KBM-7 (cell line): Measurements from ENCODE around the gene MYH10.
"Not testable (repeated sequence)": the region's sequence is repeated elsewhere in the genome, so short reads cannot be mapped to it uniquely, and the experiment has no call there.

ENCODE experiments used
- DNase-seq: peaks from one replicate; pipeline ENCODE4 v3.0.0-alpha.2; 2015
- in situ Hi-C: fragments of 300-500 bp; cut with MboI; formaldehyde crosslinking; loops from 2 replicates; pipeline ENCODE4 v1.14.3; 2020; ENCODE audit warnings: low sequenced_read_pairs, low pct_unique_long_range_greater_than_20kb, mixed read lengths

Gene MYH10

DNA sequence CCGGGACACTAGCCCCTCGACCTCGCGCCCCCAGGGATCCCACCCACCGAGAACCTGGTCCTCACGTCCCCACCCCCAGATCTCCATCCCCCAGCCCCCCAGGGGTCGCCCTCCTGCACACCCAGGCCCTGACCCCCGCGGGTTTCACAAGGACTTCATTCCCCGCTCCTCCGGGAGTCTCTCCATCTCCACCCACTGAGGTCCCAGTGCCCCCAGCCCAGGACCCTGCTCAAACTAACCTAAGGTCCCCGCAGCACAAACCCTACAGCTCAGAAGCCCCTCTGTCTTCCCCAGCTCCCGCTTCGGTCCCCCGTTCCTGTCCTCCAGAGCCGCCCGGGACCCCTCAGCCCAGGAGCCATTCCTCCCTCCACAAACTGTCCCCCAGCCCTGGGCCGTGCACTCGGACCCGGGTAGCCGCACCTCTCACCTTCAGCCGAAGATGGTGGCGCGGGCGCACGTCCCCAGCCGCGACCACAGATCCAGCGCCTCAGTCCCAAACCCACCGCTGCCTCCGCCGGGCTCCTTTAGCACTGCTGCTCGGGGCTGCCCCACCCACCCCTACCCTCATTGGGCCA lies at the start of gene MYH10:
MYH10 (minus strand) TSS at position 499 of the 575 bp plus-strand sequence. CDS start 7,479 bp downstream, outside the sequence.
- in situ Hi-C loops: no loop called here
- no peak for DNase-seq

DNA sequence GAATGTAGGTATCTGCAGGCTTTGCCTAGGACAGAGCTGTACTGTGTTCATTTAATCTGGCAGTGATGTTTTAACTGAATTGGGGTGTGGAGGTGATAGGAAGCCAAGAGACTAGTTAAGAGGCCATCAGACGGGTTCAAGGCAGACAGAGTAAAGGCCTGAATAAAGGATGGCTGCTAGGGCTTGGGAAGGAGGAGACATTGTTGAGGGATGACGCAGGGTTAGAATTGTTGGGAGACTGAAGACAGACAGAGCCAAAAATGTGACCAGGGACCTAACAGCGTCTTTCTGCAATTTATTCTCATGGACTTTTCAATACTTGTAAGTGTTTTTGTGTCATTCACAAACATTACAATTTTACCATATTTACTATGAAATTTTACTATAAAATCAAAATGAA lies 48.6 kb upstream of the MYH10 start:
- no peak for DNase-seq
- in situ Hi-C loops: no loop called here

DNA sequence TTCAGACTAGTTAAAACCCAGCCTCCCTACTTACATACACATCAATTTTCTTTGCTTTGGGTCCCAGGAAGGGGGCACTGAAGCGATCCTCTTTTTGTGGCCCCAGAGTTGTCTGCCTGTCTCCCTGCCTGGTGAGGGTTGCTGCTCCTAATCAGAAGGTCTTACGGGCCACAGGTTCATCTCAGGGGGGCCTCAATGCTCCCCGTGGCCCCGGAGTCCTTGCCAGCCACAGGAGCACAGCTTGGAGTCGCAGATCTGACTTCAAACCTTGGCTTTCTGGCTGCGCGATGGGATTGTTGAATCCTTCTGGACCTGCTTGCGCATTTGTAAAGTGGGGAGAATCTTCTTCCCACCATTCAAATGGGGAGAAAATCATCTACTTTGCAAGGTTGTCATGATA lies 44.8 kb upstream of the MYH10 start:
- DNase-seq: no peak
- in situ Hi-C loops: no loop called here

DNA sequence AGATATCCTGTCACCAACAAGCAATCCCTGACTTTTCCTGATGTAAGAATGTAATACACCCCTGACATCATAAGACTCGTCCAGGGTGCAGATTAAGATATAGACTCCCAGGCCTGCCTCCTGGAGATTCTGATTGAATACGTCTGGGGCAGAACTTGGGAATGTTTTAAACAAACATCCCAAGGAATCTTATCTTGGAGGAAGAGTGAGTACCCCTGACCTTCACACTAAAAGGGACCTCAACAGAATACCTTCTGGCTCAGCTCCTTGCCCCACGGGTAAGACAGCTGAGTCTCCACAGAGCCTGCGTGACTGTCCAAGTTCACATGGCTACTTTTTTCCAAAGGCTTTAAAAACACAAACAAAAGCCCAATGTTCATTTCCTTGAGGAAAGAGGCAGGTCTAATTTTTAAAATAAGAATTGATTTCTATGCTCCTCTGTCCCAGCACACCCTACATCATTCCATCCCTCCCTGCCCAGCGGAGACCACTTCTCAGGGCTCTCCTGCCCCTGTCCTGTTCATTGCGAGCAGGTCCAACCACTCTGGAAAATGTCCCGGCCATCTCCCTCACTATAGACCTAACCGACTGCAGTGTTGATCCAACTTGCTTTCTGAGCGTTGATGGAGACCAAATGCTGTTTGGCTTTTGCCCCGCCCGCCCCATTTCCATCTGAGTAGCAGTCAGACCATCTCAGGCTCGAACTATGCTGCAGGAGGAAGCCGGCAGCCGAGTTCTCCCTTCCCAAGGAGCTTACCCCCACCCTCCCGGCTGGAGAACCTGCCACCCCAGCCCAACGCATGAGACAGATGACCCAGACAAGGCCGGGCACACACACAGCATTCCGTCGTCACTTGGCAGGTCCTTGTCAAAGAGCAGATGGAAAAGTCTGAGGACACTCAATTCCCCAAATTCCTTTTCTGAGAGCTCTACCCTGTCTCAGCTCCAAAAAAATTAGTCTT lies 44.1 kb upstream of the MYH10 start:
- DNase-seq: no peak
- in situ Hi-C loops: no loop called here

DNA sequence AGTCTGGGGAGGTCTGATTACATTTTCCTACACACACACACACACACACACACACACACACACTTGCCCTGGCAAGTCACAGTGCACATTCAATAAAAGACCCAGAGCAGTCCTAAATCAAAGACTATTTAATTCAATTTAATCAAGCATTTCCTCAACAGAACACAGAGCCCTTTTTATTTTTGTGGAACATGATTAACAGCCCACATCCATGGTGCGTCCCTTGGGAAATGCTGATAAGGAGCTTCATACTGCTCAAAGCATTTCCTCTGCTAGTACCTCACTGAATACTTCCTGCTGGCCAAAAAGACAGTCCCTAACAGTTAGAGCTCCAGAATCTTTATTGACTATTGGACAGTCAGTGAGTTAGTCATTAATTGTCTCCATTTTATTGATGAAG lies 43.1 kb upstream of the MYH10 start:
- in situ Hi-C loops: no loop called here

DNA sequence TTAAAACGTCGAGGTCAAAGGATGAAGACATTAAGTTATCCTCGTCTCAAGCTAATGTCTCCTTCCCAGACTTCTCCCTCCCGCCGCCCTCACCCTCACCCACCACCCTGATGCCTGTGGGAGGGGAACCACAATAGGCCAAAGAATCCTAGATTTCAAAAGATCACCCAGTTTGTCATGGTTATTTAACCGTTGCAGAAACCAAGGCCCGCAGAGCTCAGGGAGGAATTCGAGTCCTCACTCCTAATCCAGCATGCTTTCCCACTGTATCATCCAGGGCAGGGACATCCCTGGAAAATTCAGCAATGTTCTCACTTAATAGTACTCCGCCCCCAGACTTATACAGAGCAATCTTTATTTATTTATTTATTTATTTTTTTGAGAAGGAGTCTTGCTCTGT lies 41.8 kb upstream of the MYH10 start:
- in situ Hi-C loops: no loop called here
- DNase-seq: no peak

More for the DNA sequence above, 43.1 kb upstream of the MYH10 start:
- no peak for DNase-seq

DNA sequence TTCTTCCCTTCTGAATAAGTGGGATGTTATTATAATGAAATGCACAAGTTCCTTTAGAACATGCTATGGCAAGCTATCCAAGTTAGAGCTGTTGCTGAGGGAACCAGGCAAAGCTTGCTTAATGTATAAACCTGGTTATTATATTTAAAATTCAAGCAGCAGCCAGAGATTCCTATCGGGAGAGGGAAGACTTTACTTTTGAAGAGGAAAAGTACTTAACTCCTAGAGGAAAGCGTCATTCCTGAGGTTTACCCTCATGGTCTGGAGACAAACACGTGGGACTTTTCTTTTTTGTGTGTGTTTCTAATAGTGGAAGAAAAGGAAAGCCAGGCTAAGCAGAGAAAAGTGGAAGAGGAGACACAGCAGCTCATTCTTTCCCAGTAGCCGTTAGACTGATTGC lies 39.9 kb upstream of the MYH10 start:
- DNase-seq: no peak
- in situ Hi-C loops: no loop called here

DNA sequence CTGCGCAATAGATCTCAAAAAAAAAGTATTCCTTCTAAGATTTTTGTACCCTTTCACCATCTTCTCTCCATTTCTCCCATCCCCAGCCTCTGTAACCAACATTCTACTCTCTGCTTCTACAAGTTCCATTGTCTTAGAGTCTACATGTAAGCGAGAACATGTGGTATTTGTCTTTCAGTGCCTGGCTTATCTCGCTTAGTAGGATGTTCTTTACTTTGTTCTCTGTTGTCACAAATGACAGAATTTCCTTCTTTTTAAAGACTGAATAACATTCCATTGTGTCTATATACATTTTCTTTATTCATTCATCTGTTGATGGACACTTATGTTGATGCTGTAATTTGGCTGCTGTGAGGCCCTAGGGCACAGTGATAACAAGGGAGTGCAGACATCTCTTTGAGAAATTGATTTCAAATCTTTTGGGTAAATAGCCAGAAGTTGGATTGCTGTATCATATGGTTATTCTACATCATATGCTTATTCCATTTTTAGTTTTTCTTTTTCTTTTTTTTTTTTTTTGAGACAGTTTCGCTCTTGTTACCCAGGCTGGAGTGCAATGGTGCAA lies 37.7 kb upstream of the MYH10 start:
- in situ Hi-C loops: no loop called here

DNA sequence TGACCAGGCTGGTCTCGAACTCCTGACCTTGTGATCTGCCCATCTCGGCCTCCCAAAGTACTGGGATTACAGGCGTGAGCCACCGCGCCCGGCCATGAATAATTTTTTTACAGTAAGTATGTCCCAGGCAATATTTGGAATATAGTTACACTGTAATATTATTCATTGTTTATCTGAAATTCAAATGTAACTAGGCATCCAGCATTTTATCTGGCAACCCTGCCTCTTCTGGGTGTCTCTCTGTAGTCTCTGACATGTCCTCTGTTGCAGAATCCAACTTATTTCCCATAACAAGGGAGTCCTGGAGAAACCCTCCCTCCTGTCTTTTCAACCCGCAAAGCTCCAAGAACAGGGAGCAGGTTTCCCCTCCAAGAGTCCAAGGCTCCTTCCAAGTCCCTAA lies 36.9 kb upstream of the MYH10 start:
- no peak for DNase-seq
- in situ Hi-C loops: no loop called here

More for the DNA sequence above, 37.7 kb upstream of the MYH10 start:
- no peak for DNase-seq

DNA sequence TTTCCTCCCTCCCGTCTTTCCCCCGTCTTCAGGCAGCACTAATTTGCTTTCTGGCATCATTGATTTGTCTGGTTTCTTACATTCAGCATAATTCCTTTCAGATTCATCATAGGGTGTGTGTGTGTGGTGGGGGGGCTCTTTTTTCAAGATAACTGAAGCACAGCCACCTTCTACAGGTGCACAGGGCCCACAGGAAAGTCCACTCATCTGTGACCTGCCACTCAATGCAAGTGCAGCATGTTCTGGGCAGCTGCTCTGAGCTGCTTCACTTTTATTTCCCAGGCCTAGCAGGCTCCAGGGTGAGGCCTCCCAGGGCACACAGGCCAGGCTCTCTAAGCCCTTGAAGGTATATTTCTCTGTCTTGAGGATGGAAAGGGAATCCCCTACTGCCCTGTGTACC lies 35.2 kb upstream of the MYH10 start:
- DNase-seq: no peak
- in situ Hi-C loops: no loop called here

DNA sequence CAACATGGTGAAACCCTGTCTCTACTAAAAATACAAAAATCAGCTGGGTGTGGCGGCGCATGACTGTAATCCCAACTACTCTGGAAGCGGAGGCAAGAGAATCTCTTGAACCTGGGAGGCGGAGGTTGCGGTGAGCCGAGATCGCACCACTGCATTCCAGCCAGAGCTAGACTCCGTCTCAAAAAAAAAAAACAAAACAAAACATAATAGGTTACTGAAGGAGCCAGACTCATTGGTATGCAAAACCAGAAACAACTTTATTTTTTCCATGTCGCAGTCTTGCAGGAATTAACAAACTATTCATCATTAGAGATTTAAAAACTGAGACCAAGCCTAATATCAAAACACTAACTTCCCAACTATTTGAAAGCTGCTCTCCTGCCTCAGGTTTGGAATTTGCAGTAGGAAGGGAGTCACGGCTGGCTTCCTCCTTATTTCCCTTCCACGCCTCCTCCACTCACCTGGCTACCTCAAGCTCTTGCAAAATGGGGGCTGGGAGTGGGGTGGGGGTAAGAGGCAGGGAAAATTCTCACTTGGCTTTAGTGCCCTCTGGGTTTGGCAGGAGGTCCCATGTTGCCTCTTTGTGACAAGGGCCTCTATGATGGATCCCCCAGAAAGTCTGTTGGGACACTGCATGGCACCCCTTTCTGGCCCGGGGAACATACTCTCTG lies 34.1 kb upstream of the MYH10 start:
- in situ Hi-C loops: no loop called here
- no peak for DNase-seq

DNA sequence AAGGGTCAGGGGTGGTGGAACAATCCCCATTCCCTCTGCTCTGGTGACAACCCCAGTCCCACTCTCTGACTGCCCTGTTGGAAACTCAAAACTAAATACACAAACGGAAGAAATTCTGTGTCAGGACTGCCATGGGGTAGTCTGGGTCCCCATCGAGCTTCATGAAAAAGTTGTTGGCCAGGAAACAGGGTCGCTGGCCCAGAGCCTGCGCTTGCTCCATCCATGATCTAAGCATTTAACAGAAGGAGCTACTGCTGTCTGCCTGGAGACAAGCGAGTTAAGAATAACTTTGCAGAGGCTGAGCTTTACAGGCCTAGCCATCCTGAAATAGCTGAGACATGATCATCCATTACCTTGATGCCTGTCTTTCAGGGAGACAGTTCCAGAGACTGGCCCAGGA lies 32.4 kb upstream of the MYH10 start:
- DNase-seq: no peak
- in situ Hi-C loops: no loop called here

DNA sequence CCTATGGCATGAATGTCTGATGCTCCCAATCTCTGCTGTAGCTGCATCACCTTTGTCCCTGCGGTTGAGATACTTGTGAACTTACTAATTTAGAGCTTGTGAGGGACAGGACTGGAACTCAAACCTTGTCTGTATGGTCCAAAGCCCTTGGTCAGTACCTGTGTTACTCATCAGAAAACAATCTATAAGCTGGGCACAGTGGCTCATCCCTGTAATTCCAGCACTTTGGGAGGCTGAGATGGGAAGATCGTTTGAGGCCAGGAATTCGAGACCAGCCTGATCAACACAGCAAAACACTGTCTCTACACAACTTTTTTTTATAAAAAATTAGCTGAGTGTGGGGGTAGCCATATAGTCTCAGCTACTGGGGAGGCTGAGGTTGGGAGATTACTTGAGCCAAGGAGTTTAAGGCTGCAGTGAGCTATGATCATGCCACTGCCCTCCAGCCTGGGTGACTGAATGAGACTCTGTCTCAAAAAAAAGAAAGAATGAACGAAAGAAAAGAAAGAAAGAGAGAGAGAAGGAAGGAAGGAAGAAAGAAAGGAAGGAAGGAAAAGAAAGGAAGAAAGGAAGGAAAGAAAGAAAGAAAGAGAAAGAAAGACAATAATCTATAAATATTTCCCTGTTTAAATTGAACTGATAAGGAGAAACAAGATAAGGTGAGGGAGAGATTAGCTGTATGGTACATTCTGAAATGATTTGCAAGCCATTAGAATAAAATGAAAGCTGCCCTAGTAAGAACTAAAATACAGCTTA lies 31.7 kb upstream of the MYH10 start:
- DNase-seq: no peak
- in situ Hi-C loops: no loop called here

DNA sequence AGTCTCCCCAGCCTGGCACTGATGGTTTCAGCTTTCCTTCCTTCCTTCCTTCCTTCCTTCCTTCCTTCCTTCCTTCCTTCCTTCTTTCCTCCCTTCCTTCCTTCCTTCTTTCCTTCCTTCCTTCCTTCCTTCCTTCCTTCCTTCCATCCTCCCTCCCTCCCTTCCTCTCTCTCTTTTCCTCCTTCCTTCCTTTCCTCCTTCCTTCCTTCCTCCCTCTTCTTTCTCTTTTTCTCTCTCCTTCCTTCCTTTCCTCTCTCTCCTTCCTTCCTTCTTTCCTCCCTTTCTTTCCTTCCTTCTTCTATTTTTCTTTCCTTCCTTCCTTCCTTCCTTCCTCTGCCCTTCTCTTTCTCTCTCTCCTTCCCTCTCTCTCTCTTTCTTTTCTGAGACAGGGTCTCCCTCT lies 30.2 kb upstream of the MYH10 start:
- in situ Hi-C loops, DNase-seq: not testable (repeated sequence)

DNA sequence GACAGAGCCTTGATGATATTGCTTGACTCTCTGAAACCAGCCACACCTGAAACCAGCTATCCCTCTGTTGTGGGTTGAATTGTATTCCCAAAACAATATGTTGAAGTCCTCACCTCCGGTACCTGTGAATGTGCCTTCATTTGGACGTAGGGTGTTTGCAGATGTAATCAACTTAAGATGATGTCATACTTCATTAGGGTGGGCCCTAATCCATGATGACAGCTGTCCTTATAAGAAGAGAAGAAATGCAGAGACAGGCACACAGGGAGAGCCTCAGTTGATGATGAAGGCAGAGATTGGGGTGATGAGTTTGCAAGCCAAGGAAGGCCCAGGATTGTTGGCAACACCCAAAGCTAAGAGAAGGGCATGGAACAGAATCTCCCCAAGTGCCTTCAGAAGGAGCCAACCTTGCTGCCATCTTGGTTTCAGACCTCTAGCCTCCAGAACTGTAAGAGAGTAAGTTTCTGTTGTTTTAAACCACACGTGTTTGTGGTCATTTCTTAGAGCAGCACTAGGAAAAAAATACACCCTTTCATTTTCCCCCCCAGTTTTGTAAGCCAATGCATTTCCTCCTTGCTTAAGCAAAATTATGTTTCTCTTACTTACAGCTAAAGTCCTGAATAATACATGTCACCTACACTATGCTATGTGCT lies 29.4 kb upstream of the MYH10 start:
- in situ Hi-C loops: no loop called here
- DNase-seq: no peak

DNA sequence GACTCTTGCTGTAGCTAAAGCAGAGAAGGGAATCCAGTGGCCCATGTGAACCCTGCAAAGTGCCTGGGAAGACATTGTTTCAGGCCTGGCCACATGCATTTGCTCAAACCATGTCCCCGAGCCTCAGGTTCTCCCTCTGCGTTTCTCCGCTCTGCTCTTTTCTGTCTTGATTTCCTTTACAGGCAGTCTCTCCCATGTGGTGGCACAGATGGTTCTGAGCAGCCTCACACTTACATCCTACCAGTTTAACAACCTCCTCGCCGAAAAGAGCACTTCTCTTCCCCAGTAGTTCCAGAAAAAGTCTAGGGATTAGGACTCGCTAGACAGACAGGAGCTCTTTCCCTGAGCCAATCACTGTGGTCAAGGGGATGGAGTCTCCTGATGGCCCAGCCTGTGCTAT lies 28.3 kb upstream of the MYH10 start:
- DNase-seq: no peak
- in situ Hi-C loops: no loop called here

DNA sequence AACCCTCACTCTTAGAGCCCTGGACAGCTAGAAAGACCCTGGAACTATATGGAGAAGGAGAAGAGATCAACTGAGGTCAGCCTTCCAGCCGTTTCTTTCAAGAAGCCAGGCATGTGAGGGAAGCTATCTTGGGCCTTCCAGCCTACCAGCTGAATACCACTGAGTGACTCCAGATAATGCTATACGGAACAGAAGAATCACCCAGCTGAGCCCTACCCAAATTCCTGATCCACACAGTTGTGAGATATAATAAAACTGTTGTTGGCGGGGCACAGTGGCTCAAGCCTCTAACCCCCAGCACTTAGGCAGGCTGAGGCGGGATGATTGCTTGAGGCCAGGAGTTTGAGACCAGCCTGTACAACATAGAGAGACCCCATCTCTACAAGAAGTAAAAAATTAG lies 26.2 kb upstream of the MYH10 start:
- in situ Hi-C loops: no loop called here
- DNase-seq: no peak

DNA sequence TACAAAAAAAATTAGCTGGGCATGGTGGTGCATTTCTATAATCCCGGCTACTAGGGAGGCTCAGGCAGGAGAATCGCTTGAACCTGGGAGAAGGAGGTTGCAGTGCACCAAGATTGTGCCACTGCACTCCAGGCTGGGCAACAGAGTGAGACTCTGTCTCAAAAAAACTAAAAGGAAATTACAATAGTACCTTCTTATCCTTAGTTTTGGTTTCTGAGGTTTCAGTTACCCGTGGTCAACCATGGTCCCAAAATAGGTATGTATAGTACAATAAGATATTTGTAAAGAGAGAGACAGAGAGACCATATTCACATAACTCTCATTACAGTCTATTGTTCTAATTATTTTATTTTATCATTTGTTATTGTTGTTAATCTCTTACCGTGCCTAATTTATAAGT lies 24.3 kb upstream of the MYH10 start:
- DNase-seq: no peak
- in situ Hi-C loops: no loop called here

DNA sequence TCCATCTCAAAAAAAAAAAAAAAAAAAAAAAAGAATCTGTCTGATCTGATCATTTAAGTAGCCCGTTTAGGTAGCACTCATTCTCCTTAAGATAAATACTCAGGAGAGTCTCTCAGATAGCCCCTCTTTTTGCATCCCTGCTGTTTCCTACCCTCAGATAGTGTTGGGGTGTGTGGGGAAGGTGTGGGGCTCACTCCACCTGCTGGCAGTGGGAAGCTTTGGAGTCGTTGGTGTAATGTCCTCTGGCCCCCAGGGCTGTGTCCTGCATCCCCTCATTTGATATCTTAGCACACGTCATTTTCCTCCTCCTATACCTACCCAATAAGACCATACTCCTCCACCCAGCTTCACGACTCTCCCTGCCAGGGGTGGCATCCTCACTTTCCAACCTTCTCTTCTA lies 20.5 kb upstream of the MYH10 start:
- no peak for DNase-seq
- in situ Hi-C loops: no loop called here
